HuH-7 (cell line): Measurements from ENCODE around the gene ENPP3.
"Not testable (repeated sequence)": the region's sequence is repeated elsewhere in the genome, so short reads cannot be mapped to it uniquely, and the experiment has no call there.

Experiments used
- DNase-seq: peaks from one replicate; pipeline ENCODE4 v3.0.0; 2011; ENCODE audit warnings: low spot score

ENPP3 gene

GRCh38 chr6:131739136-131739535 is 102.0 kb downstream of the ENPP3 start:
- DNase-seq = no peak

- DNase-seq = no peak
Measured at GRCh38 chr6:131740161-131740560, 103.1 kb downstream of the ENPP3 start.

GRCh38 chr6:131741688-131742393 is 104.7 kb downstream of the ENPP3 start:
- DNase-seq = no peak

GRCh38 chr6:131744432-131745287 is 107.6 kb downstream of the ENPP3 start:
- no peak for DNase-seq

- no peak for DNase-seq
Measured at GRCh38 chr6:131745476-131745875, 108.4 kb downstream of the ENPP3 start.

- no peak for DNase-seq
Measured at GRCh38 chr6:131747821-131748353, 110.8 kb downstream of the ENPP3 start.

- DNase-seq = no peak
Measured at GRCh38 chr6:131749023-131749422, 111.9 kb downstream of the ENPP3 start.

GRCh38 chr6:131751012-131751715 is 114.1 kb downstream of the ENPP3 start:
- DNase-seq = not testable (repeated sequence)

GRCh38 chr6:131754088-131754487 is 117.0 kb downstream of the ENPP3 start:
- no peak for DNase-seq

GRCh38 chr6:131754715-131755567 is 117.8 kb downstream of the ENPP3 start:
- peak; percentile 20 for DNase-seq

- no peak for DNase-seq
Measured at GRCh38 chr6:131755597-131755996, 118.5 kb downstream of the ENPP3 start.

- DNase-seq = no peak
Measured at GRCh38 chr6:131756039-131756438, 118.9 kb downstream of the ENPP3 start.

GRCh38 chr6:131758920-131759319 is 121.8 kb downstream of the ENPP3 start:
- DNase-seq = no peak

- DNase-seq = no peak
Measured at GRCh38 chr6:131761060-131761761, 124.1 kb downstream of the ENPP3 start.

GRCh38 chr6:131761762-131762067 is 124.6 kb downstream of the ENPP3 start:
- no peak for DNase-seq

- DNase-seq = no peak
Measured at GRCh38 chr6:131762984-131763383, 125.9 kb downstream of the ENPP3 start.

GRCh38 chr6:131763749-131764148 is 126.6 kb downstream of the ENPP3 start:
- no peak for DNase-seq

- DNase-seq = no peak
Measured at GRCh38 chr6:131764350-131764749, 127.2 kb downstream of the ENPP3 start.

GRCh38 chr6:131765081-131765803 is 128.1 kb downstream of the ENPP3 start:
- peak; percentile 17 for DNase-seq

GRCh38 chr6:131765804-131766135 is 128.7 kb downstream of the ENPP3 start:
- DNase-seq = no peak
